Naive thymus-derived CD8-positive, alpha-beta T cell (primary cell): Measurements from ENCODE around the gene TMEM63C. TPM values are rescaled to one million over a fixed set of nuclear protein-coding genes. Genes with fewer than 3 reads are reported as not detected.

Experiments used
- ATAC-seq, 2 donors: fragments of 150-1000 bp; cut with Tn5 transposase in 1 of 2; sonication (Bioruptor Pico), chemical (Tn5 transposase) in 1 of 2; 1 replicate in 1 of 2; 2 replicates in 1 of 2; pipeline ENCODE4 v1.10.0; 2021; ENCODE audit warnings: mild to moderate bottlenecking in 2 of 2, moderate library complexity in 2 of 2
- POLR2A ChIA-PET: fragments of 350-600 bp; sonication (Branson Sonifier 250); formaldehyde crosslinking; loops from one replicate; lab custom pipeline; 2021; ENCODE audit warnings: antibody characterized with exemption; lab: Charles Lee
- DNase-seq, 10 donors: peaks; one replicate each; pipeline versions ENCODE4 v3.0.0 to v3.0.0-alpha.2; 2020 to 2022
- H3K27ac Mint-ChIP-seq, 10 donors: one replicate each; pipeline ENCODE4 v1.8.0; 2020 to 2022; ENCODE audit warnings: mild to moderate bottlenecking in 10 of 10, mixed read lengths in 10 of 10, moderate library complexity in 4 of 10, inconsistent platforms in 1 of 10
- H3K27me3 Mint-ChIP-seq, 5 donors: one replicate each; pipeline ENCODE4 v1.8.0; 2021 to 2022; ENCODE audit warnings: mixed read lengths in 5 of 5
- H3K36me3 Mint-ChIP-seq, 3 donors: one replicate each; pipeline ENCODE4 v1.8.0; 2020 to 2022; ENCODE audit warnings: mixed read lengths in 3 of 3, mild to moderate bottlenecking in 2 of 3, inconsistent platforms in 1 of 3
- H3K4me1 Mint-ChIP-seq, 4 donors: one replicate each; pipeline ENCODE4 v1.8.0; 2021 to 2022; ENCODE audit warnings: mixed read lengths in 4 of 4
- H3K4me3 Mint-ChIP-seq, 10 donors: one replicate each; pipeline ENCODE4 v1.8.0; 2020 to 2022; ENCODE audit warnings: mild to moderate bottlenecking in 10 of 10, mixed read lengths in 10 of 10, moderate library complexity in 6 of 10, inconsistent platforms in 1 of 10
- H3K9me3 Mint-ChIP-seq, 9 donors: one replicate each; pipeline ENCODE4 v1.8.0; 2020 to 2022; ENCODE audit warnings: mixed read lengths in 9 of 9, mild to moderate bottlenecking in 3 of 9, inconsistent platforms in 1 of 9, moderate library complexity in 1 of 9
- polyA plus RNA-seq, 3 donors: library from polyadenylated mRNA; unstranded; fragments of 300-500 nt; fragmentation: Illumina TruSeq; gene quantifications; one replicate each; pipeline ENCODE4 v1.2.3, GENCODE V29; 2021
- total RNA-seq, 8 experiments: library from RNA in 2 of 8; stranded (reverse) in 2 of 8; gene quantifications; one replicate each; pipeline ENCODE4 v1.2.3 and lab custom pipeline; 2021 to 2026

The TMEM63C gene
- total and polyA plus RNA-seq, 5 experiments from 2014 or later = 0.02 to 0.83 (median 0.75) TPM; not detected in 1

DNA sequence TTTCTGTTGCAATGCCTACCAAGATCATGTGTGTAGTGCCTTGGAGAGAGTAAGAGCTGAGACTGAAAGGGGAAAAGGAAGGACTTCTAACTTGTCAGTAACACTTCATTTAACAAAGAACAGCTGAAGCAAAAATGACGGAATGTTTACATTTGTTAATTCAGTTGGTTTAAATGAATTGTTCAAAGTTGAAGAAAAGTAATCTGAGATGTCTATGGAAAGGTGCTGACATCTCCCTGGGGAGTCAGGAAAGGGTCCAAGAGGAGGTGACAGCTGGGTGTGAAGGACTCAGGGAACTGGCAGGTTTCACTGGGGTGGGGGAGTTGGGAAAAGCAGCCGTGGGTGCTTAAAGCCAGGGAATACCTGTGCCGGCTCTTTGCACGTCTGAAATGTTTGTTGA is 7.9 kb downstream of the TMEM63C start:
- no peaks in the 10 kb centered on the region for H3K4me1 Mint-ChIP-seq
- DNase-seq = no peak
- no peak for ATAC-seq
- H3K4me3 Mint-ChIP-seq = no peak overlapping the region
- no peaks in the 10 kb centered on the region for H3K9me3 Mint-ChIP-seq
- H3K36me3 Mint-ChIP-seq = no peaks in the 10 kb centered on the region
- H3K27ac Mint-ChIP-seq = no peak overlapping the region
- POLR2A ChIA-PET = no interaction called here
- H3K27me3 Mint-ChIP-seq = peaks cover 18 to 35% (median 22%) of the 10 kb centered on the region in 5 donors

DNA sequence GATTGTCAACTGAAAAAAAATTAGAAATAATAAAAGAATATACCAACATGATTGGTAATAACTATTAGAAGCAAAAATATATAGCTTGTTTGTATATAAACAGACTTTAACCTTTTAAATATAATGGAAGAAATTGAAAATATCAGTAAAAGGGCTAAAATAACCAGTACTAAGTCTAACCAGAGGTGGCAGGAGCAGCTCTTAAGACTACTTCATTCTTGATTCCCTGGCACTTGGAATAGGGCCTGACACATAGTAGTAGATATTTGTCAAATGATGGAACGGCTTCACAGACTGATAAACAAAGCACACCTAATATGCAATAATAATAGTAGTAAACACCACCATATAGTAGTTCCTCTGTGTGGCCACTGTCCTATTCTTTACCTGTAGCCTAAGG is 9.4 kb downstream of the TMEM63C start:
- POLR2A ChIA-PET = interaction anchor here (0.5 kb wide), 1 partner anchor 142 kb away, joined by 4 read pairs; no protein-coding TSS in a partner anchor
- ATAC-seq = no peak

DNA sequence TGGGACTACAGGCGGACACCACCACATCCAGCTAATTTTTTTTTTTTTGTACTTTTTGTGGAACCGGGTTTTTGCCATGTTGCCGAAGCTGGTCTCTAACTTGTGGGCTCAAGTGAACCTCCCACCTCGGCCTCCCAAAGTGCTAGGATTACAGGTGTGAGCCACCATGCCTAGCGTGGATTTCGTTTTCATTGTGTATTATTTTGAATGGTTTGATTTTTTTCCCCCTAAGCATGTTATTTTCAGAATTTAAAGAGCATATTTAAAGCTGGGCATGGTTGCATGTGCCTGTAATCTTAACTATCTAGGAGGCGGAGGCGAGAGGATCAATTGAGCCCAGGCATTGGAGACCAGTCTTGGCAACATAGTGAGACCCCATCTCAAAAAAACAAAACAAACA is 13.1 kb downstream of the TMEM63C start:
- Mint-ChIP-seq H3K4me3 (no peak overlapping the region), H3K36me3 (no peaks in the 10 kb centered on the region), H3K27ac (no peak overlapping the region), H3K9me3 (no peaks in the 10 kb centered on the region), H3K27me3 (peaks cover 4 to 16% (median 8%) of the 10 kb centered on the region in 5 donors), H3K4me1 (no peaks in the 10 kb centered on the region)
- no peak for ATAC-seq
- no peak for DNase-seq
- POLR2A ChIA-PET = no interaction called here

More for the DNA sequence above, 9.4 kb downstream of the TMEM63C start:
- H3K27ac Mint-ChIP-seq = no peak overlapping the region
- no peak overlapping the region for H3K4me3 Mint-ChIP-seq
- no peak for DNase-seq
- H3K27me3 Mint-ChIP-seq = peaks cover 14 to 22% (median 16%) of the 10 kb centered on the region in 5 donors
- H3K36me3 Mint-ChIP-seq = no peaks in the 10 kb centered on the region
- no peaks in the 10 kb centered on the region for H3K4me1 Mint-ChIP-seq
- no peaks in the 10 kb centered on the region for H3K9me3 Mint-ChIP-seq

DNA sequence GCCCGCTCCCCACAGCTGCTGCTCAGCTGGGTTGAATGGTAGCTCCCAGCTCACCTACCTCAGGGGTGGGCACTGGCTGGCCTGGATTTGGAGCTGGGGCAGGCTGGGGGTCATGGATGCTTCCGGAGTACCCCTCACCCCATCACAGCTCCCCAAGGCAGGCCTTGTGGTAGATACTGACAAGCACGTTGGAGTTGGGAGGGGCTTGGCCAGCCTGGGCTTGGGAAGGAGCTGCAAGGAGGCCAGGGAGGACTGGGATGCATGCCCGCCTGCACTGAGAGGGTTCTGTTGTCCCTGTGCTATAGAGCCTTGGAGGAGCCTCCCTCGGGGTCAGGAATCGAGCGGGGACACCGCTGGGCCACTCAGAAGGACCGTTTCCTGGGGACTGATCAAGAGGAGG is 14.2 kb downstream of the TMEM63C start:
- H3K4me3 Mint-ChIP-seq = no peak overlapping the region
- H3K9me3 Mint-ChIP-seq = no peaks in the 10 kb centered on the region
- ATAC-seq = no peak
- DNase-seq = no peak
- H3K36me3 Mint-ChIP-seq = no peaks in the 10 kb centered on the region
- peaks cover 2 to 24% (median 10%) of the 10 kb centered on the region in 5 donors for H3K27me3 Mint-ChIP-seq
- POLR2A ChIA-PET = no interaction called here
- no peak overlapping the region for H3K27ac Mint-ChIP-seq
- no peaks in the 10 kb centered on the region for H3K4me1 Mint-ChIP-seq

DNA sequence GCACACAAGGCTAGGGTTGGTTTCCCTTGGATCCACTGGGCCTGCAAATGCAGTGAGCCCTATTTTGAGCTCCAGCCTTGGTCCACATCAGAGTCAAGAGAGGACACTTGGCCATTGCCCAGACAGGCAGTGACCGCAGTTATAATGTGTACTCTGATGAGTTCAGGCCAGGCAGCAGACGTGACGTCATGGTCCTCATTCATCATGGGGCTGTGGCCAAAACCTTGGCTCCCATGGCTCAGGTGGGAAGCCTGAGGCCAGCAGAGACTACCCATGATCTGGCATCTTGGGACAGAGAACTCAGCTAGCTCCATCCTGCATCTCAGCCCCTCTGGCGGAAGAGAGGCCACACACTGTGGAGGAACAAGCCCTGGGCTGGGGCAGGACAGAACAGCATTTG is 16.4 kb downstream of the TMEM63C start:
- H3K27ac Mint-ChIP-seq = no peak overlapping the region
- H3K36me3 Mint-ChIP-seq = no peaks in the 10 kb centered on the region
- no peaks in the 10 kb centered on the region for H3K9me3 Mint-ChIP-seq
- POLR2A ChIA-PET = no interaction called here
- H3K27me3 Mint-ChIP-seq = peaks cover 0 to 29% (median 12%) of the 10 kb centered on the region in 5 donors
- H3K4me3 Mint-ChIP-seq = no peak overlapping the region
- DNase-seq (no peak), ATAC-seq (no peak)
- H3K4me1 Mint-ChIP-seq = no peaks in the 10 kb centered on the region

DNA sequence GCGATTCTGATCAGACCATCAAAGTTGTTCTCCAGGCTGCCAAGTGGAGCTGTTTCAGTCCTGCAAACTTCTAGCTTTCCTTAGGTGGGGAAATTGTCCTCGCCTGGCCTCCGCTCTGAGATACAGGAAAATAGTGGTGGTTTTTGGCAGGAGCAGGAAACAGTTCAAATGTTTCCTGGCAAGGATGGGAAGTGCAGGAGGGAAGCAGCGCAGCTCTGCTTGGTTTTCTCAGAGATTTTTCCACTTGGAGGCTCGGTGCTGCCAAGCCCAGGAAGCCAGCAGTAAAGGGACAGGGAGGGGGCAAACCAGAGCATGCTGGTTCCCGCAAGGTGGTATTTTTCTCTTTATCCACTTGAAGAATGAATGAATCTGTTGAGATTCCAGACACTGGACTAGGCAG is 17.0 kb downstream of the TMEM63C start:
- Mint-ChIP-seq H3K9me3 (no peaks in the 10 kb centered on the region), H3K4me1 (no peaks in the 10 kb centered on the region), H3K27ac (no peak overlapping the region), H3K36me3 (no peaks in the 10 kb centered on the region), H3K27me3 (peaks cover 0 to 29% (median 12%) of the 10 kb centered on the region in 5 donors), H3K4me3 (no peak overlapping the region)
- no peak for ATAC-seq
- no peak for DNase-seq
- POLR2A ChIA-PET = no interaction called here

DNA sequence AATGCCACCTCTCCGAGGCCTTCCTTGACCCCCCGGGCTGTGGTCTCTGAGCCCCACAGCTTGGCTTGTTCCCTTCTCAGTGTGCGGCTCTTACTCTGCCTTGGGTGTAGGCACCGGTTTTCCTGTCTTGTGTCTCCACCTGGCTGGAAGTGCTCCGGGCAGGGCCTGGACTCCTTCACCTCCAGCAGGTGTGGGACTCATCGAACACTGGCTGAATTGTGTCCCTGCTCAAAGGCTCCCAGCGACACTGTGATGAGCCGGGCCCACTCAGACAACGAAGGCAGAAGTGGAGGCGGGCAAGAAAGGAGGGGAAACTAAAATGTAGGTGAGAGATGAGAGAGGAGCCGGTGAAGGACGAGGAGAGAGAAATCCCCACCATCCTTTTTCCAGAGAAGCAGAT is 18.0 kb downstream of the TMEM63C start:
- H3K27ac Mint-ChIP-seq = peak overlapping the region in 2 of 10 donors; percentile 14 to 66
- H3K4me3 Mint-ChIP-seq = no peak overlapping the region
- no peak for DNase-seq
- H3K9me3 Mint-ChIP-seq = peaks cover 0 to 2% (median 0%) of the 10 kb centered on the region in 9 donors
- H3K27me3 Mint-ChIP-seq = peaks cover 2 to 29% (median 11%) of the 10 kb centered on the region in 5 donors
- no peaks in the 10 kb centered on the region for H3K4me1 Mint-ChIP-seq
- ATAC-seq = no peak
- H3K36me3 Mint-ChIP-seq = peaks cover 0 to under 1% (median 0%) of the 10 kb centered on the region in 3 donors
- POLR2A ChIA-PET = no interaction called here

DNA sequence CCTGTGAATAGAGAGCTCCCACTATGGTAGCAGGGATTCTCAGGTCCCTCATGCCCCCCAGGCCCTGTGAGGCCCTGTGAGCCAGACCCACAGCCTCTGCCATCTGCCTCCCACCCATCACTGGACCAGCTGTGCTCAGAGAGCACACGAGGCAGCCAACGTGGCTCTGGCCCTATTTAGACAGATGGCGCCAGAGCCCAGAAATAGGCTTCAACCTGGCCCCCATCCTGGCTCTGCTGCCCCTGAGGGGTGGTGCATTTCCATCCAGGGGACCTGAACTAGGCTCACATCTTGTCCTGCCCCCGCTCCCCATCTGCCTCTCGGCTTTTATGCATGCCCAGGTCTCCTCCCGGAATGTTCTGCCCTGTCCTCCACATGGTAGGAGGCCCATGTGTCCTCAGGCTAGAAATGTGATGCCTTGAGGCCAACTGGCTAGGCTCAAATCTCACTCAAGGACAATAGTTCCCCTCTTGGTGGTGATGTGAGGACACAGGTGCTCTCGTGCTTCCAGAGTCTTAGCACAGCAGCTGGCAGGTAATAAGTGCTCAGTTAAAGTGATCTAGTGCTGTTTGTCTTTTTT is 18.9 kb downstream of the TMEM63C start:
- ATAC-seq (no peak), DNase-seq (no peak)
- Mint-ChIP-seq H3K9me3 (peaks cover 0 to 2% (median 0%) of the 10 kb centered on the region in 9 donors), H3K27me3 (peaks cover 2 to 29% (median 14%) of the 10 kb centered on the region in 5 donors), H3K36me3 (peaks cover 0 to 4% (median 0%) of the 10 kb centered on the region in 3 donors), H3K4me3 (no peak overlapping the region), H3K27ac (no peak overlapping the region), H3K4me1 (no peaks in the 10 kb centered on the region)
- POLR2A ChIA-PET = no interaction called here

DNA sequence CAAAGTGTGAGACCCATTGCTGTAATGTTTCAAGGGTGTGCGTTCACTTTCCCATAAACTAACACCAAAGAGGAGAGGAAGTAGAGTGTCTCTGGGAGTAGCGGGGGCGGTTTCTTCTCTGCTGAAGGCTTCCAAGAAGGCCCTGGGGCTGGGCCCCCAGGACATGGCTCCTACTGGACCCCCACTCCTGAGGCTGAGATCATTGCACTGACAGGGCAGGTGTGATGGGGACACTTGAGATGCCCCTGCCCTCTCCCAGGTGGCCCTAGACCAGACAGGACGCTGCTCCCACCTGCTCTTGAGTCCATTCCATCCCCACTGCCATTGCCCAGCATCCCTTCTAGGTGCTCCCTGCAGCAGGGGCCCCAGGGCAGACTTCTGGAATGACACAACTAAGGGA is 20.1 kb downstream of the TMEM63C start:
- Mint-ChIP-seq H3K27me3 (peaks cover 2 to 29% (median 14%) of the 10 kb centered on the region in 5 donors), H3K9me3 (peaks cover 0 to 2% (median 0%) of the 10 kb centered on the region in 9 donors), H3K4me3 (no peak overlapping the region), H3K27ac (no peak overlapping the region), H3K4me1 (no peaks in the 10 kb centered on the region), H3K36me3 (peaks cover 0 to 4% (median 0%) of the 10 kb centered on the region in 3 donors)
- ATAC-seq (no peak), DNase-seq (no peak)
- POLR2A ChIA-PET = no interaction called here

DNA sequence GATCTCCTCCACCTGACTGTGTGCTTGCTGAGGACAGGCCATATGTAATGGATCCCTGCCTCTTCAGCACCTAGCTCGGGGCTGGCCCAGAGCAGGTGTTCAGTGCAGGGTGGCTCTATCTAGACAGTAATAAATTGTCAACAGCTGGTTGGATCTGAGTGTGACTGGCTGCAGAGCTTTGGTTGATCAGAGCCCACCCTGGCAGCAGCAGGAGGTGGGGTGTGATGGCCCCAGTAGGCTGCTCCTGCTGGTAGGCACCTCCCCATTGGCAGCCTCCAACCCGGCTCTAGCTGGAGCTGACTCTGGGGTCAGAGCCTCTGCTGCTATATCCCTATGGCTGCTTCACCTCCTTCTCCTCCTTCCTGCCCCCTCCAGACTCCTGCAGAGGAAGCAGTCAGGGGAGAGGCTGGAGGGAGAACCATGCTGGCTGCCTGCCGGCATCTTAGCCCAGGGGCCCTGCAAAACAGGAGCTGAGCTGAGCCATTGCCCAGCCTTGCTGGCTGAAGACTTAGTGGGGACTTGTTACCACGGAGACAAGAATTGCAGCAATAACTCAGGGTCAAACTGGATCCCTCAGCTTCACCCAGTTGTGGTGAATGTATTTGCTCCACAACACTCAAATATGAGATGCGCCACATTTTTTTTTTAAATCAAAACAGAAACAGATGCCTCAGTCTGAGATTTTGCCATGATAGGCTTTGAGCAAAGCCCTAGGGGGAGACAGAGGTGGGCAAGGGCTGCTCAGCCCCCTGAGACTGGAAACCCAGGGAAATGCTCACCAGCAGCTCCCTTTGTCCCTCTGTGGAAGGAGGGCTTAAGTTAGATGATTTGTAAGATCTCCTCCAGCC is 22.2 kb downstream of the TMEM63C start:
- Mint-ChIP-seq H3K4me3 (no peak overlapping the region), H3K27ac (no peak overlapping the region)
- POLR2A ChIA-PET = no interaction called here

DNA sequence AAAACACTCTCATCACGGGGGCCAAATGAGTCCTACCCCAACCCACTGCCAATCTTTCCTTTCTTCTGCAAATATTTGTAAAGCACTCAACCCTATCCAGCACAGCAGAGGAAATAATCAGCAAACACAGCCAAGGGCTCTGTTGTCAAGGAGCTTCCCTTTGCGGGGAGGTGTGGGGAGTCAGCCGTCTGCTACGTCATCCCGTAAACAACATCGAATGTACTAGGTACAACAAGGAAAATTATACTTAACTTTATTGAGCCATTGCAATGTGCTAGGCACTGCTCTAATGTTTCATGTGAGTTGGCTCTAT is 22.8 kb downstream of the TMEM63C start:
- POLR2A ChIA-PET = no interaction called here
- peaks cover 5 to 40% (median 15%) of the 10 kb centered on the region in 5 donors for H3K27me3 Mint-ChIP-seq
- H3K4me3 Mint-ChIP-seq = no peak overlapping the region
- DNase-seq = no peak
- no peaks in the 10 kb centered on the region for H3K4me1 Mint-ChIP-seq
- no peak for ATAC-seq
- no peak overlapping the region for H3K27ac Mint-ChIP-seq
- H3K36me3 Mint-ChIP-seq = peaks cover 0 to 4% (median 0%) of the 10 kb centered on the region in 3 donors
- H3K9me3 Mint-ChIP-seq = peaks cover 0 to 4% (median 0%) of the 10 kb centered on the region in 9 donors

More for the DNA sequence above, 22.2 kb downstream of the TMEM63C start:
- peaks cover 5 to 40% (median 14%) of the 10 kb centered on the region in 5 donors for H3K27me3 Mint-ChIP-seq
- DNase-seq (peak in 1 of 10 donors; percentile 7), ATAC-seq (no peak)
- no peaks in the 10 kb centered on the region for H3K4me1 Mint-ChIP-seq
- H3K36me3 Mint-ChIP-seq = peaks cover 0 to 4% (median 0%) of the 10 kb centered on the region in 3 donors
- peaks cover 0 to 2% (median 0%) of the 10 kb centered on the region in 9 donors for H3K9me3 Mint-ChIP-seq

DNA sequence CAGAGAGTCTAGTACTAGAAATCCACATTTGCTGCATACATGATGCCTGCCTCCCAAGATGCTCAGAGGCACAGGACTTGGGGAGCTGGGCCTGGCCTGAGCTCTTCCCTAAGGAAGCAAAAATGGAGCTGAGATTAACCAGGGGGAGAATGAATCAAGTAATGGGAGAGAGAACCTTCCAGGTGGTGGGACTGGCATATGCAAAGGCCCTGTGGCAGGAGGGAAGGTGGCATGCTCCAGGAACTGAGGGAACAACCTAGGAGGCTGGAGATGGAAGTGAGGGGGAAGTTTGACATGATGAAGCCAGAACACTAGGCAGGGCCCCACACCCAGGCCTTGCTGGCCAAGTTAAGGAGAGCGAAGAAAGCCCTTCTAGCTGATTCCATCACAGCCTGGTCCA is 23.3 kb downstream of the TMEM63C start:
- H3K27me3 Mint-ChIP-seq = peaks cover 5 to 40% (median 17%) of the 10 kb centered on the region in 5 donors
- H3K9me3 Mint-ChIP-seq = peaks cover 0 to 6% (median 0%) of the 10 kb centered on the region in 9 donors
- peak in 1 of 10 donors; percentile 21 for DNase-seq
- POLR2A ChIA-PET = no interaction called here
- no peak overlapping the region for H3K4me3 Mint-ChIP-seq
- no peaks in the 10 kb centered on the region for H3K4me1 Mint-ChIP-seq
- peaks cover 0 to 4% (median 0%) of the 10 kb centered on the region in 3 donors for H3K36me3 Mint-ChIP-seq
- ATAC-seq = no peak
- H3K27ac Mint-ChIP-seq = no peak overlapping the region

DNA sequence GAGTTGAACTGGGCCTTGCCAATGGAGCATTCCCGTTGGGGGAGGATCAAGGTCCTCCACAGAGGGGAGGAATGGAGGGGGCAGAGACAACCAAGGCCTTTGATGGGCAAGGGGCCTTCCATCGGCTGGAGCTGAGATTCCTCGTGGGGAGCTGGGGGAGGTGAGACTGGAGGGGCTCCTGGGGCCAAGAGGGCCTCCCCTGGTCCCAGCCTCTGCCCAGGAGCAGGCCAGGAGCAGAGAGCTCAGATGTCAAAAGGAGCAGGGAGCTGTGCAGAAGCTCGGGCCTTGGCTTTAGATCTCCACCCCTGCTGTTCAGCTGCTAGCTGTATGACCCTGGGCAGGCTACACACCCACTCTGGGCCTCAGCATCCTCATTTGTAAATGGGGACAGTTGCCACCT is 24.0 kb downstream of the TMEM63C start:
- ATAC-seq = no peak
- H3K27me3 Mint-ChIP-seq = peaks cover 5 to 35% (median 16%) of the 10 kb centered on the region in 5 donors
- POLR2A ChIA-PET = no interaction called here
- no peak overlapping the region for H3K4me3 Mint-ChIP-seq
- peaks cover 0 to 4% (median 0%) of the 10 kb centered on the region in 3 donors for H3K36me3 Mint-ChIP-seq
- H3K9me3 Mint-ChIP-seq = peaks cover 0 to 6% (median 0%) of the 10 kb centered on the region in 9 donors
- no peak overlapping the region for H3K27ac Mint-ChIP-seq
- no peak for DNase-seq
- no peaks in the 10 kb centered on the region for H3K4me1 Mint-ChIP-seq
